Fibroblast of skin of back (primary cell): ENCODE results near the gene ZIC1.

Experiments
- DNase-seq: peaks from one replicate; pipeline ENCODE4 v3.0.0-alpha.2; 2013

Gene ZIC1

GRCh38 chr3:147422601-147423536 lies 13.7 kb downstream of the ZIC1 start:
- DNase-seq = peak; percentile 81

DNA sequence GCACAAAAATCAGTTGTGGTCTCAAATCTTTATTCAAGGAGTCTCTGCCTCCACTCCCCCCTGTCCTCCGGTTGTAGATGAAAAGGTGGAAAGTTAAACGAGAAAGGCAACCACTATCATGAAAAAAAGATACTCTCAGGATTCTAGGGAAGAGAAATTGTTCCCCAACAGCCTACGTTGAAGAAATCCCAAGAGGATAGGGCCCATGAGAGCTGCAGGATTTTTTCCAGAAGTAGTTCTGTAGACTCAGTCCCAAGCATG lies 14.3 kb downstream of the ZIC1 start:
- DNase-seq = peak; percentile 72

DNA sequence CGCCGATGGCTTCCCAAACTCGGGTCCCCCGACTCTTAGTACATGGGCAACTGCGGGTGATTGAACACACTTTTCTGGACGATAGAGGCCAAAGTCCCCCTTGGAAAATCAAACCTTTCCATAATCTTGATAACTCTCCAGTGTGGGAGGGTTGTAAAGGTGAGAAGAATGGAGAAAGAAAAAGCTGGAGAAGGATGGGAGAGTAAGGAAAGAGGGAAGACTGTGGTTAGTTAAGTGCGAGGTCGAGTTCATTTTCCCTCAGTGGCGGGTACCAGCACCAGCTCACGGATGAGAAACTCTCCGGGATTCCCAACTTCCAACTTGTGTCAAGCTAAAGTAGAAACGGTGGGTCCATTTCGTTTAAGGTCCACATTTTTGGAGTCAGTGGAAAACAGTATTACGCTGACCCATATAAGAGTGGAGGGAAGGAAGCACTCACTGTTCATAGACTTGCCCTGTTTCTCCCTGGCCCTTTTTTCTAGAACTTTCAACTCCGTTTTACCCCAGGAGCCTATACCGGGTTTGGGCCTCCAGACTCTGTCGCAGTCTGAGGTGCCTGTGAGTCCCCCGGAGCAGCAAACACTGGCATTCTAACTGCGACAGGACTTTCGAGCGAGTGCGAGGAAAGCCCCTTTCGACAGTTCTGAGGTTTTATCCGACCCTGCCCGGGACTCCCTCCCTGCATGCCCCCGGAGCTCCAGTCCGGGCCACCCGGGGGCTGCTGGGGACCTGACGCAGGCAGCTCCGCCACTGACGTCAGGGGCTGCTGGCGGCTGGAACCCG lies 14.8 kb downstream of the ZIC1 start:
- peak; percentile 74 for DNase-seq

- peak; percentile 42 for DNase-seq
These were observed 15.6 kb downstream of the ZIC1 start for GRCh38 chr3:147424581-147425387.

GRCh38 chr3:147425388-147425850 lies 16.3 kb downstream of the ZIC1 start:
- no peak for DNase-seq

GRCh38 chr3:147426931-147427330 lies 17.8 kb downstream of the ZIC1 start:
- DNase-seq = peak; percentile 17

DNA sequence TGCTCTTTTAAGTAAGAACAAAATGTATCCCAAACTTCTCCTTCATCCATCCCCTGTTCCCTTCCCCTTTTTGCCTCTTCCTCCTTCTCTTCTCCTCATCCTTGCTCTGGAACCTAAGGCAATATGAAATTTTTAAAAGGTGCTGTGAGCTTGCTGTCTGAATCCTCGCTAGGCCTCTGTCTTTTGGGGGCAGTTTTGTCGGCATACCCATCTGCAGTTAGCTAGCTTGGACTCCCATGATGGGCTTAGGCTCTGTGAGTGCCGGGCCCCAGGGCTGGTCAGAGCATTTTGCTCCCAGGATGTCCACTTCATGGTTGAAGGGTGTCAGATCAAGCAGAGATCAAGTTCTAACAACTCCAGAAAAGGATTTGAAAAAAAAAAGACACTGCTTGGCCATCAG lies 18.6 kb downstream of the ZIC1 start:
- peak; percentile 38 for DNase-seq

DNA sequence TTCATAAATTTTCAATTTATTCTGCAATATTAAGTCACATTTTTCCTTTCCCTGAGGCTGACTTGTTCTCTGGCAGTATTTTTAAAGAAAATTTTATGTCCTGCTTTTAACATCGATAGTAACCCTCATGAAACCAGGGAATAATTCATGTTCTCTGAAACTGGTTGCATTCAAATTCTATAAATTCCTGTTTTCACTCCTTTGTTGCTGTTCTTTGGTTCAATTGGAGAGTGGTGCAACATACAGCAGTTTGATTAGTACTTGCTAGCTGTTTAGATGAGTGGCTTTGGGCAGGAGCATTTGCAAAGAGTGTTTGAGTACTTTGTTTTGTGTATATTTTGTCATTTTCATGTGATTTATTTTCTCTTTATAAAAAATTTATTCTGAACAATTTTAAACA lies 19.2 kb downstream of the ZIC1 start:
- DNase-seq = peak; percentile 29

- peak; percentile 16 for DNase-seq
These were observed 19.6 kb downstream of the ZIC1 start for GRCh38 chr3:147428754-147429153.

DNA sequence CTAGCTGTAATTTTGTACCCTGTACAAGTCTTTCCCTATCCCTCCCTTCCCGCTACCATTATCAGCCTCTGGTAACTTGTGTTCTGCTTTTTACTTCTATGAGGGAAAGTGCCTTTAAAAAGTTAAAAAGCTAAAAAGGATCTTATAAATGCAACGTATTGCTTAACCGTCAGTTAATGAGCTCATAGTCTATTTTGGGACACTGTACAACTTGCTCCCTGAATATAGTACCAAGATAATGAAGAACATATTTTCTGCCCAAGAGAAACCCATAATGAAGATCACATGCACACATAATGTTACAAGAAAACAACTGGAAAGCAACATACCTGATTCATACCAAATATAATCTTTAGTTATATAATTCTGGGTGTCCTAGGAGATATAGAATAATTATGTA lies 22.6 kb downstream of the ZIC1 start:
- DNase-seq = peak; percentile 56

DNA sequence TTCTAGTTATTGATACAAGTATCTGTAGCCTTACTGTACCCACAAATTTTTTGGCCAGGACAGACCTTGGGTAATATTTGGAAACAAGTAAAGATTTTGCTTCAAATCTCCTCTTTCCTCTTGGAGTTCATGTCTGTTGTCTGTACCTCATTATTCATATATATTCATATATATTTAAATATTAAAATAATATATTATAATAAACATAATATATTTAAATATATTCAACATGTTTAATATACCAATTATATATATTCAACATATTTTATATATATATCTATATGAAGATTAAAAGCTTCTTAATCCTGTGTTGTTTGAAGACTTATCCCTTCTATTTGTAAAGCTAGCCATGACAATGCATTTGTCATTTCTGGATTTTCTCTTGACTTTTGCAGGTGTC lies 38.1 kb downstream of the ZIC1 start:
- DNase-seq = no peak

GRCh38 chr3:147449669-147450068 lies 40.5 kb downstream of the ZIC1 start:
- DNase-seq = no peak

- DNase-seq = peak; percentile 4
These were observed 50.0 kb downstream of the ZIC1 start for GRCh38 chr3:147458995-147459704.

GRCh38 chr3:147462856-147463255 lies 53.7 kb downstream of the ZIC1 start:
- no peak for DNase-seq
